Mucosa of descending colon (tissue), 3 donors: ENCODE results near the gene HDAC7. TPM values are rescaled to one million over a fixed set of nuclear protein-coding genes. Genes with fewer than 3 reads are reported as not detected.

Experiments
- ATAC-seq: fragments of 200-7000 bp; cut with Tn5 transposase; one replicate; pipeline ENCODE4 v1.9.1; 2020; ENCODE audit warnings: mild to moderate bottlenecking, moderate library complexity
- DNase-seq, 3 donors: peaks; one replicate each; pipeline ENCODE4 v3.0.0-alpha.2; 2020
- H3K36me3 ChIP-seq: fragments of 200-600 bp; one replicate; pipeline ENCODE4 v1.8.0; 2021; ENCODE audit warnings: low read depth, mild to moderate bottlenecking
- H3K4me1 ChIP-seq: fragments of 200-600 bp; one replicate; pipeline ENCODE4 v1.8.0; 2021; ENCODE audit warnings: low read depth, mild to moderate bottlenecking
- H3K4me3 ChIP-seq: fragments of 200-600 bp; one replicate; pipeline ENCODE4 v1.8.0; 2021; ENCODE audit warnings: mild to moderate bottlenecking
- H3K9me3 ChIP-seq: fragments of 200-600 bp; one replicate; pipeline ENCODE4 v1.8.0; 2021; ENCODE audit warnings: mild to moderate bottlenecking
- intact Hi-C, 2 donors: fragments of 100-400 bp; cut with DNase I in 1 of 2; cut with micrococcal nuclease in 1 of 2; formaldehyde crosslinking; loops; one replicate each; pipeline versions ENCODE4 v1.11.0 to v1.11.1; 2022; cut with DNase I, micrococcal nuclease
- total RNA-seq, 3 donors: library from RNA; stranded (reverse); fragmentation: NEBNext Ultra II Directional in 2 of 3; extraction: Animal tissue kit (Norgen Biotek cat#: 25700) in 2 of 3; gene quantifications; one replicate each; pipeline versions ENCODE4 v1.2.1 to v1.2.4, GENCODE V29; 2021 to 2023
- TF ChIP-seq, protein P1 (sequence below): fragments of 200-600 bp; IDR thresholded peaks from one replicate; pipeline ENCODE4 v1.8.0; 2022; ENCODE audit warnings: antibody characterized with exemption, mild to moderate bottlenecking
- donor health status: DM: no; HTN: no; CAD: no; lungs with moderate emphysema.
- donor health status: DM: no; HTN: no; CAD: no.
- donor health status: DM: no; HTN: yes; CAD: no.

HDAC7 gene
- total RNA-seq, 3 donors from 2014 or later: 19.5 to 67.4 (median 33.2) TPM

DNA sequence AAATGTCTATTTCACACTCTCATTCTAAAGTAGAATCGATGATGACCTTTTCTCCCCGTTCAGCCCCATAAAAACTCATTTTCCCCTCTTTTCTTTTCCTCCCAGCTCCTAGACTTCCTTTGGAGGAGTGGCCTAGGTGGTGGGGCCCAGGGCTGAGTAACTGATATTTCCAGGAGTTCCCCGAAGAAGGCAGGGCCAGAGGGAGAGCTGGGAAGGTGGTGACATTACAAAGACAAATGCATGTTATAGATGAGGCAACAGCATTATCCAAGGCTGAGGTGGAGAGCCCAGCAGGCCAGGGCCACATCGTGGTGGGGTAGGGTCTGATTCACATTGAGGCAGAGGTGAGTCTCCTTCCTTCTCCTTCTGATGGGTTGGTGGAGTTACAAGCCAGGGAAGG lies 22.2 kb upstream of the HDAC7 start:
- TF ChIP-seq, protein P1, sequence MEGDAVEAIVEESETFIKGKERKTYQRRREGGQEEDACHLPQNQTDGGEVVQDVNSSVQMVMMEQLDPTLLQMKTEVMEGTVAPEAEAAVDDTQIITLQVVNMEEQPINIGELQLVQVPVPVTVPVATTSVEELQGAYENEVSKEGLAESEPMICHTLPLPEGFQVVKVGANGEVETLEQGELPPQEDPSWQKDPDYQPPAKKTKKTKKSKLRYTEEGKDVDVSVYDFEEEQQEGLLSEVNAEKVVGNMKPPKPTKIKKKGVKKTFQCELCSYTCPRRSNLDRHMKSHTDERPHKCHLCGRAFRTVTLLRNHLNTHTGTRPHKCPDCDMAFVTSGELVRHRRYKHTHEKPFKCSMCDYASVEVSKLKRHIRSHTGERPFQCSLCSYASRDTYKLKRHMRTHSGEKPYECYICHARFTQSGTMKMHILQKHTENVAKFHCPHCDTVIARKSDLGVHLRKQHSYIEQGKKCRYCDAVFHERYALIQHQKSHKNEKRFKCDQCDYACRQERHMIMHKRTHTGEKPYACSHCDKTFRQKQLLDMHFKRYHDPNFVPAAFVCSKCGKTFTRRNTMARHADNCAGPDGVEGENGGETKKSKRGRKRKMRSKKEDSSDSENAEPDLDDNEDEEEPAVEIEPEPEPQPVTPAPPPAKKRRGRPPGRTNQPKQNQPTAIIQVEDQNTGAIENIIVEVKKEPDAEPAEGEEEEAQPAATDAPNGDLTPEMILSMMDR: no peak
- no peak overlapping the region for H3K4me3 ChIP-seq
- H3K9me3 ChIP-seq: no peaks in the 10 kb centered on the region
- no peaks in the 10 kb centered on the region for H3K4me1 ChIP-seq
- H3K36me3 ChIP-seq: no peaks in the 10 kb centered on the region
- ATAC-seq (no peak), DNase-seq (no peak)
- intact Hi-C loops: loop anchor here in 1 of 2 donors (5.0 kb wide), 1 partner anchor 45 kb away; no protein-coding TSS in a partner anchor

DNA sequence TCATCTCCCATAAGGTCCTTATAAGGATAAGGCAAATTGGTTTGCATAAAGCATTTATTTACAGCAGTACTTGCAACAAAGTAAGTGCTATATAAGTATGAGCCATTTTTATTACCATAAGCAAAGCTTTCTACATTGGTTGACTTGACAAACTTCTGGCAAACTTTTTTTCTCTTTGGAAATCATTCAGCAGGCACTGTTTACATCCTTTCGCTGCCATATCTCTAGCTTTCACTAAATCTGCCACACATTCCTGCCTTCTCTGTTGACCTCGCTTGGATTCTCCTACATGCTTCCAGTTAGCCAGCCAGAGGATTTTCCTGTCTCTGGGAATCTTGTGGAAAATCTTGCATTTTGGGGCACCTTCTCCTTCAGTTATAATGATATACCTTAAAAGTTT lies 21.8 kb upstream of the HDAC7 start:
- Histone ChIP-seq H3K9me3 (no peaks in the 10 kb centered on the region), H3K4me3 (no peak overlapping the region), H3K4me1 (no peaks in the 10 kb centered on the region), H3K36me3 (no peaks in the 10 kb centered on the region)
- DNase-seq (no peak), ATAC-seq (no peak)
- intact Hi-C loops: loop anchor here in 1 of 2 donors (5.0 kb wide), 1 partner anchor 44 kb away; no protein-coding TSS in a partner anchor
- TF ChIP-seq, protein P1: no peak

DNA sequence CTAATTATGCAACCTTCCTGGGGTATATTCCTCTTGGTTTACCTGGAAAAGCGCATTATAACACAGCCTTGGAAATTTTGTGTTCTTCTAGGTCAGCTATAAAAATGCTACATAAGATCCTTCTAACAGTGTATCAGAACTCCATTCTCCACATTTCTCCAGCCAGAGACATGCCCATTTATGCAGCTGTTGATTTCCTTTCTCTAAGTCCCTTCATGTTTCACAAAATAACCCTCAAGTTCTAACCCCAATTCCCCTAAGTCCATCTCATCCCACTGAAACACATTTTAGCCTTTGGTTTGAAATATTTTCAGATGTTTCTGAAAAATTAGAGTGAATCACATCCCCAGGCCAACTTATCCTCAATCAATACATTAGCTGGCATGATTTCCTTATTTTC lies 20.9 kb upstream of the HDAC7 start:
- no peaks in the 10 kb centered on the region for H3K4me1 ChIP-seq
- DNase-seq (no peak), ATAC-seq (no peak)
- TF ChIP-seq, protein P1: no peak
- no peaks in the 10 kb centered on the region for H3K36me3 ChIP-seq
- no peak overlapping the region for H3K4me3 ChIP-seq
- intact Hi-C loops: loop anchor here in 1 of 2 donors (5.0 kb wide), 1 partner anchor 43 kb away; no protein-coding TSS in a partner anchor
- no peaks in the 10 kb centered on the region for H3K9me3 ChIP-seq

DNA sequence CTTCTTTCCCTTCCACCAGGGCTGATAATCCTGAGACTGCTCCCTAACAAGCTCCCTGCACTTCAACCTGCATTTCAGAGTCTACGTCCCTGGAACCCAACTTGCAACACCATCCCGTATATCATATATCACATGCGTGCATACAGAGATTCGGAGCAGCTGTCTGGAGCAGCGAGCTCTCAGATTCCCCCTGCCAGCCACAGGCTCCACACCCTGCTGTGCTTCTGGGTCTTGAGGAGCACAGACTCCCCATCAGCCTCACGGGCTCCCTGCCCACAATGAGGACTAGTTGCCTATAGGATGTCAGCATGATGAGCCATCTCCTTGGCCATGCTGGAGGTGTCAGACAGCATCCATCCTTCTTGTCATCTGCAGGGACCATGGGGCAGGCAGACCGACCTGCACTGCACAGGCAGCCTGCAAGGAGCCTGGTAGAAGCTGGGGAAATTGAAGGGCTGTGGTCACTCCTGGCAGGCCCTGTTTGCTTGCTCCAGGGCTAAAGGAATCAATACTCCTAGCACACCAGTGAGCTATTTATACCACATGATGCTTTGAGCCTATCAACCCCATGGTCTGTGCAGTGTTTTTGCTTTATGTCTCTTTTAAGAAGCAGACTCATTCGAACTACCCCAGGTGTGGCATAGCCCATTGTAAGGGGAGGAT lies 19.6 kb upstream of the HDAC7 start:
- DNase-seq (no peak), ATAC-seq (peak; percentile 1)
- no peaks in the 10 kb centered on the region for H3K36me3 ChIP-seq
- H3K4me1 ChIP-seq: no peaks in the 10 kb centered on the region
- no peaks in the 10 kb centered on the region for H3K9me3 ChIP-seq
- intact Hi-C loops: loop anchor here (5.0 to 10.0 kb wide), 4 partner anchors 52 to 125 kb away; partner anchors contain the start of gene SLC48A1 (in 1 of the 2)
- TF ChIP-seq, protein P1: no peak
- no peak overlapping the region for H3K4me3 ChIP-seq

DNA sequence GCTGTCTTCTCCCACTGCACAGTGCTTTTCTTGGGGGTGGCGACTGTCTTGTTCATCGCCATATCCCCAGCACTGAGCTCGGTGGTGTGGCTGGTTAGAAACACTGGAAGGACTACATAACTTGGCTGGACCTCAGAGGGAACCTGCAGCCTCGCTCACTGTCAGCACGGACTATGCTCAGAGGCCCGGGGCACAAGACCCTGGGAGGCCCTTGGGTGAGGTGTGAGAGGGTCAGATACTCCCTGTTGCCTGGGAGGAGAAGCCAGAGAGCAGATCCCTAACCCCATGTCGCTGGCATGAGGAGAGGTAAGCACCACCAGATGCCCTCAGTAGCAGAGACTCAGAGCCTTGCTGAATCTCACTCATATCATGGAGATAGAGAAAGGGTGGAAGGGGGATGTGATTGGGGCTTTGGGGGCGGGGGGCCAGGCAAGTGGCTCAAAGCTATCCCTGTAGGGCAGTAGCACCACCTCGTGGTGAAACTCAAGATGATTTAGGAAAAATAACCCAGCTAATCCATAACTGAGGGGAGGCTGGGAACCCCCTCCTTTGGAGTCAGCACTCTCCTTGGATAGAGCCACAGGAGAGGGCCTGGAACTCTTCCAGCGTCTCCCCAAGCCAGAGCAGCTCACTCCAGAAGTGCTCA lies 18.7 kb upstream of the HDAC7 start:
- TF ChIP-seq, protein P1: peak; percentile 21
- DNase-seq (peak in 1 of 3 donors; percentile 61), ATAC-seq (peak; percentile 25)
- intact Hi-C loops: loop anchor here (5.0 to 10.0 kb wide), 4 partner anchors 51 to 124 kb away; partner anchors contain the start of gene SLC48A1 (in 1 of the 2)
- no peak overlapping the region for H3K4me3 ChIP-seq
- no peaks in the 10 kb centered on the region for H3K36me3 ChIP-seq
- no peaks in the 10 kb centered on the region for H3K4me1 ChIP-seq
- H3K9me3 ChIP-seq: no peaks in the 10 kb centered on the region
